ENCODE measurements around the gene AK8.

- TF ChIP-seq HNF4G (IDR thresholded peaks at IDR 0.05) (no peak), GABPA (IDR thresholded peaks at IDR 0.05 in 1 of 2, conservative IDR thresholded peaks at IDR 0.05 in 1 of 2) (no peak), CTCF (IDR thresholded peaks at IDR 0.05; ENCODE audit: low read depth, low read length, missing input control) (no peak)
These were observed 101.8 kb downstream of the AK8 start for GRCh38 chr9:132776268-132776667.
